Neural cell (in vitro differentiated cells): Measurements from ENCODE around the gene ADCY2. TPM values are rescaled to one million over a fixed set of nuclear protein-coding genes. Genes with fewer than 3 reads are reported as not detected.

Experiments
- H2AFZ ChIP-seq: fragments of 200-600, 300-800 bp; sonication (generic), shearing (Covaris generic); 2 replicates; pipeline ENCODE4 v1.6.0; 2014; ENCODE audit warnings: low read depth, mild to moderate bottlenecking, antibody characterized with exemption, low read length, moderate library complexity
- H3F3A ChIP-seq: fragments of 200-600 bp; shearing (Covaris generic); 2 replicates; pipeline ENCODE4 v1.6.1; 2016; ENCODE audit warnings: mild to moderate bottlenecking, moderate library complexity, mixed read lengths, antibody characterized with exemption, low read length; ENCODE audit not compliant: insufficient read depth, poor library complexity, severe bottlenecking
- H3K27ac ChIP-seq: fragments of 200-600, 300-800 bp; sonication (generic), shearing (Covaris generic); 2 replicates; pipeline ENCODE4 v1.5.1; 2014; ENCODE audit warnings: mild to moderate bottlenecking, low read length, moderate library complexity
- H3K27me3 ChIP-seq: fragments of 300-800, 200-600 bp; sonication (generic), shearing (Covaris generic); 2 replicates; pipeline ENCODE4 v1.6.0; 2014; ENCODE audit warnings: mild to moderate bottlenecking, low read depth, low read length, moderate library complexity; ENCODE audit not compliant: insufficient read depth
- H3K36me3 ChIP-seq: fragments of 300-800, 200-600 bp; sonication (generic), shearing (Covaris generic); 2 replicates; pipeline ENCODE4 v1.5.1; 2014; ENCODE audit warnings: mild to moderate bottlenecking, antibody characterized with exemption, low read length, moderate library complexity; ENCODE audit not compliant: insufficient read depth
- H3K4me2 ChIP-seq: fragments of 300-800, 200-600 bp; sonication (generic), shearing (Covaris generic); 2 replicates; pipeline ENCODE4 v1.6.0; 2014; ENCODE audit warnings: mild to moderate bottlenecking, low read length
- H3K4me3 ChIP-seq: fragments of 300-800, 200-600 bp; sonication (generic), shearing (Covaris generic); 2 replicates; pipeline ENCODE4 v1.5.1; 2014; ENCODE audit warnings: mild to moderate bottlenecking, low read length, moderate library complexity
- H3K79me2 ChIP-seq: fragments of 200-600 bp; shearing (Covaris generic); replicated peaks from 2 replicates; pipeline ENCODE4 v1.6.0; 2014; ENCODE audit warnings: mild to moderate bottlenecking, low read length, moderate library complexity; ENCODE audit not compliant: insufficient read depth
- H3K9ac ChIP-seq: fragments of 300-800, 200-600 bp; sonication (generic), shearing (Covaris generic); 2 replicates; pipeline ENCODE4 v1.6.1; 2016; ENCODE audit warnings: mild to moderate bottlenecking, low read length, mixed read lengths
- H3K9me2 ChIP-seq: fragments of 200-600 bp; shearing (Covaris generic); 2 replicates; pipeline ENCODE4 v1.6.1; 2016; ENCODE audit warnings: mild to moderate bottlenecking, low read length, mixed read lengths; ENCODE audit not compliant: insufficient read depth
- H3K9me3 ChIP-seq: fragments of 200-600, 300-800 bp; sonication (generic), shearing (Covaris generic); 2 replicates; pipeline ENCODE4 v1.6.1; 2016; ENCODE audit warnings: mild to moderate bottlenecking, mixed run types, low read length, moderate library complexity, mixed read lengths
- H4K20me1 ChIP-seq: fragments of 200-600 bp; shearing (Covaris generic); 2 replicates; pipeline ENCODE4 v1.6.1; 2016; ENCODE audit warnings: mild to moderate bottlenecking, mixed run types; ENCODE audit not compliant: insufficient read depth
- CTCF ChIP-seq: fragments of 450-650 bp; IDR thresholded peaks from 2 replicates; pipeline ENCODE4 v1.5.1; 2014; ENCODE audit warnings: antibody characterized with exemption, mild to moderate bottlenecking, moderate library complexity; ENCODE audit not compliant: poor library complexity, severe bottlenecking
- EP300 ChIP-seq: fragments of 450-650 bp; conservative IDR thresholded peaks from 2 replicates; pipeline ENCODE4 v1.6.1; 2014; ENCODE audit warnings: antibody characterized with exemption, mild to moderate bottlenecking, moderate library complexity; ENCODE audit not compliant: poor library complexity, severe bottlenecking
- EZH2 ChIP-seq: fragments of 200-600, 300-800 bp; shearing (Covaris generic), sonication (generic); IDR thresholded peaks from 2 replicates; pipeline ENCODE4 v1.6.1; 2014; ENCODE audit warnings: antibody characterized with exemption, low read length, borderline replicate concordance, mild to moderate bottlenecking; ENCODE audit not compliant: insufficient read depth, poor library complexity, severe bottlenecking
- MXI1 ChIP-seq: fragments of 450-650 bp; conservative IDR thresholded peaks from 2 replicates; pipeline ENCODE4 v1.6.1; 2014; ENCODE audit warnings: antibody characterized with exemption, mild to moderate bottlenecking; ENCODE audit not compliant: poor library complexity, severe bottlenecking
- POLR2AphosphoS5 ChIP-seq: IDR thresholded peaks from 2 replicates; pipeline ENCODE4 v1.6.1; 2012
- RAD21 ChIP-seq: fragments of 450-650 bp; conservative IDR thresholded peaks from 2 replicates; pipeline ENCODE4 v1.6.1; 2014; ENCODE audit warnings: antibody characterized with exemption, mild to moderate bottlenecking, moderate library complexity
- REST ChIP-seq: IDR thresholded peaks from 2 replicates; pipeline ENCODE4 v1.6.1; 2012; ENCODE audit warnings: borderline replicate concordance
- SMC3 ChIP-seq: fragments of 450-650 bp; conservative IDR thresholded peaks from 2 replicates; pipeline ENCODE4 v1.6.1; 2014; ENCODE audit warnings: antibody characterized with exemption, mild to moderate bottlenecking, moderate library complexity; ENCODE audit not compliant: poor library complexity
- TAF1 ChIP-seq: IDR thresholded peaks from 2 replicates; pipeline ENCODE4 v1.6.1; 2012; ENCODE audit warnings: low read depth
- polyA plus RNA-seq: library from polyadenylated mRNA; depleted of rRNA; stranded (reverse); fragments of >200 nt; gene quantifications from 2 replicates; pipeline ENCODE4 v1.2.3, GENCODE V29; 2014

The ADCY2 gene
- polyA plus RNA-seq, 1 donor from 2014 or later = 1.9 TPM

GRCh38 chr5:7851240-7851592, 455.3 kb downstream of the ADCY2 start:
- H3K27me3 ChIP-seq = peaks cover 15% of the 10 kb centered on the region
- TF ChIP-seq EZH2 (no peak), CTCF (peak; percentile 33), RAD21 (no peak), REST (no peak), EP300 (no peak), POLR2AphosphoS5 (no peak)
- no peak overlapping the region for H3K4me2 ChIP-seq
- H2AFZ ChIP-seq = no peak overlapping the region
- no peak overlapping the region for H3K27ac ChIP-seq
- H3K9me3 ChIP-seq = no peaks in the 10 kb centered on the region
- no peaks in the 10 kb centered on the region for H3K36me3 ChIP-seq
- H3K79me2 ChIP-seq = no peaks in the 10 kb centered on the region
- no peaks in the 10 kb centered on the region for H3K9me2 ChIP-seq
- no peak overlapping the region for H3K9ac ChIP-seq
- peak overlapping the region; percentile 63 for H3K4me3 ChIP-seq
- H4K20me1 ChIP-seq = no peaks in the 10 kb centered on the region
- no peaks in the 10 kb centered on the region for H3F3A ChIP-seq

- Histone ChIP-seq H3K36me3 (no peaks in the 10 kb centered on the region), H3K79me2 (no peaks in the 10 kb centered on the region), H3K27ac (no peak overlapping the region), H3K9me2 (no peaks in the 10 kb centered on the region), H3K27me3 (peaks cover 15% of the 10 kb centered on the region), H2AFZ (no peak overlapping the region), H3K4me3 (peak overlapping the region; percentile 63), H3K9me3 (no peaks in the 10 kb centered on the region), H3K4me2 (no peak overlapping the region), H3K9ac (no peak overlapping the region), H4K20me1 (no peaks in the 10 kb centered on the region), H3F3A (no peaks in the 10 kb centered on the region)
- TF ChIP-seq RAD21 (no peak), SMC3 (no peak), MXI1 (no peak), REST (no peak), CTCF (no peak), EZH2 (no peak), POLR2AphosphoS5 (no peak), EP300 (no peak), TAF1 (no peak)
Observed at GRCh38 chr5:7851617-7852289, 455.8 kb downstream of the ADCY2 start.
